Heart right ventricle (tissue), 16 donors: ENCODE results near the gene GRN. TPM values are rescaled to one million over a fixed set of nuclear protein-coding genes. Genes with fewer than 3 reads are reported as not detected.
"Not testable (repeated sequence)": the region's sequence is repeated elsewhere in the genome, so short reads cannot be mapped to it uniquely, and the experiment has no call there.

ENCODE experiments used
- ATAC-seq, 8 donors: fragments of 200-7000 bp; cut with Tn5 transposase; one replicate each; pipeline ENCODE4 v1.9.1; 2020; ENCODE audit warnings: mild to moderate bottlenecking in 8 of 8, moderate library complexity in 8 of 8, moderate number of reproducible peaks in 1 of 8
- DNase-seq, 2 donors: peaks; one replicate each; pipeline ENCODE4 v3.0.0-alpha.2; 2020
- H3K27ac ChIP-seq, 10 donors: fragments of 200-600 bp; sonication (generic) in 2 of 10; one replicate each; pipeline versions ENCODE4 v1.5.0 to v1.8.0; 2020 to 2022; ENCODE audit warnings: mild to moderate bottlenecking in 3 of 10
- H3K27me3 ChIP-seq, 7 donors: fragments of 200-600 bp; one replicate each; pipeline ENCODE4 v1.8.0; 2021 to 2022; ENCODE audit warnings: mild to moderate bottlenecking in 2 of 7
- H3K36me3 ChIP-seq, 9 donors: fragments of 200-600 bp; sonication (generic) in 1 of 9; one replicate each; pipeline versions ENCODE4 v1.5.0 to v1.8.0; 2020 to 2022; ENCODE audit warnings: mild to moderate bottlenecking in 2 of 9
- H3K4me1 ChIP-seq, 9 donors: fragments of 200-600 bp; sonication (generic) in 1 of 9; one replicate each; pipeline versions ENCODE4 v1.5.0 to v1.8.0; 2020 to 2022; ENCODE audit warnings: mild to moderate bottlenecking in 4 of 9
- H3K4me3 ChIP-seq, 10 donors: fragments of 200-600 bp; sonication (generic) in 2 of 10; one replicate each; pipeline versions ENCODE4 v1.5.0 to v1.8.0; 2020 to 2022; ENCODE audit warnings: mild to moderate bottlenecking in 7 of 10, moderate library complexity in 2 of 10
- H3K9me3 ChIP-seq, 11 donors: fragments of 200-600 bp in 10 of 11; sonication (generic) in 2 of 11; one replicate each; pipeline versions ENCODE4 v1.5.0 to v1.8.0; 2013 to 2022; ENCODE audit warnings: mild to moderate bottlenecking in 2 of 11, control low read depth in 1 of 11, moderate library complexity in 1 of 11
- WGBS, 2 donors: extraction: QIAGEN DNeasy Blood & Tissue Kit; methylation state at CpG; one replicate each; pipeline ENCODE4 v1.1.7; 2013; ENCODE audit warnings: inconsistent platforms in 1 of 2; 5-methylcytosine and 5-hydroxymethylcytosine counted together
- intact Hi-C, 10 donors: fragments of 100-400 bp; cut with DNase I; formaldehyde crosslinking; loops; one replicate each; pipeline versions ENCODE4 v1.11.1 to v1.14.2; 2022
- polyA plus RNA-seq, 2 donors: library from polyadenylated mRNA; stranded (reverse); fragments of 200-250 nt; gene quantifications; one replicate each; pipeline ENCODE4 v1.2.3, GENCODE V29; 2013
- total RNA-seq, 10 donors: library from RNA; stranded (reverse); fragmentation: NEBNext Ultra II Directional in 3 of 10; extraction: Animal tissue kit (Norgen Biotek cat#: 25700) in 3 of 10; gene quantifications; one replicate each; pipeline versions ENCODE4 v1.2.1 to v1.2.4, GENCODE V29; 2021 to 2023
- TF ChIP-seq, protein P1 (sequence below), 9 donors: fragments of 200-600 bp; sonication (generic) in 2 of 9; IDR thresholded peaks; one replicate each; pipeline versions ENCODE4 v1.5.0 to v1.8.0; 2021 to 2022; ENCODE audit warnings: antibody characterized with exemption in 9 of 9, mild to moderate bottlenecking in 5 of 9, moderate library complexity in 1 of 9
- donor health status: Arrhythmogenic right ventricular cardiomyopathy.
- donor health status: ischemic (EF 13 %, LVEDD 7.1; RV severe dilation, severe dysfunction).
- donor health status: healthy with polysubstance abuse.
- donor health status: DM: no; HTN: yes; CAD: no.
- donor health status: DM: no; HTN: no; CAD: no.
- donor health status: ischemic (EF 25% LVEDD 6.9; RV normal size, moderate dysfunction).
- donor health status: ischemic (EF 25% LVEDD 5.7; RV mildly dilated, moderate dysfunction).
- donor health status: healthy.
- donor health status: DM: yes; HTN: yes; CAD: no.
- donor health status: Ischemic cardiomyopathy.
- donor health status: ischemic (EF 35%, LVEDD 5.7; RV mildly dilated, moderate dysfunction).
- donor health status: nonischemic (EF 11% LVEDD 7.7; RV severe dilation, severe dysfunction).
- donor health status: DM: yes; HTN: yes; CAD: no.
- donor health status: PGD.
- donor health status: ischemic (EF 29% LVEDD 5.4; RV normal size, mild dysfunction).
- donor health status: nonischemic (EF 23%, LVEDD 6.1; RV moderate dilation, normal function).

GRN gene
- total and polyA plus RNA-seq, 12 donors: 41.5 to 303 (median 148) TPM

DNA sequence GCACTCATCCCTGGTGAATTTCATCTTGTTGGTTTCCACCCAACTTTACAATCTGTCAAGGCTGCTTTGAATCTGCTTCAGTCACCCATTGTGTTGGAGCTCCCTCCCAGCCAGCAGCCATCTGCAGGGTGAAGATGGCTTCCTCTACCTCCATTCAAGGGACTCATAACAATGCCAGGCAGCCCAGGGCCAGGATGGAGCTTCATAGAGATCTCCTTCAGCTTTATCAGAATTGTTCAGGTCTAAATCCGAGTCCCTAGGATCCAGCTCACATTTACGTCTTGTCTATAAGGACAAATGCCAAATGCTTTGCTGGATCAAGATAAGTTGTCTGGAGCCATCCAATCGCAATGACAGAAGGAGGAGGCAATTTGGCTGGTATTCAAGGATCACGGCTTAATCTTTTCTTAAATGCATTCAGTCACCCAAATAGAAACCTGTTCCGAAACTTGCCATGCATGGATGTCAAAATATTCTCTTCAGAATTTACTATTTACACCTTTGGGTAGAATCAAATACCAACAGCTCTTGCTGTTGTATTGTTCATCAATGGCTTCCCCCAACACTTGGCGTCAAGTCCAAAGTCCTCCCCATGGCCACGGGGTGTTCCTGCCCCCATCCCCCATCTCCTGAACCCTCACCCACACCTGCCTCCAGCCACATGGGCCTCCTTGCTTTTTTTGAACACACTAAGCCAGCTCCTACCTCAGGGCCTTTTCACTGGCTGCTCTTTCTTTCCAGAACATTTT, 22.3 kb downstream of the GRN start:
- Histone ChIP-seq H3K27ac (no peak overlapping the region), H3K36me3 (no peaks in the 10 kb centered on the region), H3K4me1 (peaks cover 0 to 14% (median 12%) of the 10 kb centered on the region in 9 donors), H3K9me3 (no peaks in the 10 kb centered on the region), H3K4me3 (no peak overlapping the region), H3K27me3 (peaks cover 0 to 45% (median 13%) of the 10 kb centered on the region in 7 donors)
- intact Hi-C loops: no loop called here
- ATAC-seq: no peak
- TF ChIP-seq, protein P1, sequence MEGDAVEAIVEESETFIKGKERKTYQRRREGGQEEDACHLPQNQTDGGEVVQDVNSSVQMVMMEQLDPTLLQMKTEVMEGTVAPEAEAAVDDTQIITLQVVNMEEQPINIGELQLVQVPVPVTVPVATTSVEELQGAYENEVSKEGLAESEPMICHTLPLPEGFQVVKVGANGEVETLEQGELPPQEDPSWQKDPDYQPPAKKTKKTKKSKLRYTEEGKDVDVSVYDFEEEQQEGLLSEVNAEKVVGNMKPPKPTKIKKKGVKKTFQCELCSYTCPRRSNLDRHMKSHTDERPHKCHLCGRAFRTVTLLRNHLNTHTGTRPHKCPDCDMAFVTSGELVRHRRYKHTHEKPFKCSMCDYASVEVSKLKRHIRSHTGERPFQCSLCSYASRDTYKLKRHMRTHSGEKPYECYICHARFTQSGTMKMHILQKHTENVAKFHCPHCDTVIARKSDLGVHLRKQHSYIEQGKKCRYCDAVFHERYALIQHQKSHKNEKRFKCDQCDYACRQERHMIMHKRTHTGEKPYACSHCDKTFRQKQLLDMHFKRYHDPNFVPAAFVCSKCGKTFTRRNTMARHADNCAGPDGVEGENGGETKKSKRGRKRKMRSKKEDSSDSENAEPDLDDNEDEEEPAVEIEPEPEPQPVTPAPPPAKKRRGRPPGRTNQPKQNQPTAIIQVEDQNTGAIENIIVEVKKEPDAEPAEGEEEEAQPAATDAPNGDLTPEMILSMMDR (IDR thresholded peaks at IDR 0.05): no peak
- WGBS, 2 donors: 61 to 64% methylated on average over 7 of the region's 7 CpGs
- no peak for DNase-seq

DNA sequence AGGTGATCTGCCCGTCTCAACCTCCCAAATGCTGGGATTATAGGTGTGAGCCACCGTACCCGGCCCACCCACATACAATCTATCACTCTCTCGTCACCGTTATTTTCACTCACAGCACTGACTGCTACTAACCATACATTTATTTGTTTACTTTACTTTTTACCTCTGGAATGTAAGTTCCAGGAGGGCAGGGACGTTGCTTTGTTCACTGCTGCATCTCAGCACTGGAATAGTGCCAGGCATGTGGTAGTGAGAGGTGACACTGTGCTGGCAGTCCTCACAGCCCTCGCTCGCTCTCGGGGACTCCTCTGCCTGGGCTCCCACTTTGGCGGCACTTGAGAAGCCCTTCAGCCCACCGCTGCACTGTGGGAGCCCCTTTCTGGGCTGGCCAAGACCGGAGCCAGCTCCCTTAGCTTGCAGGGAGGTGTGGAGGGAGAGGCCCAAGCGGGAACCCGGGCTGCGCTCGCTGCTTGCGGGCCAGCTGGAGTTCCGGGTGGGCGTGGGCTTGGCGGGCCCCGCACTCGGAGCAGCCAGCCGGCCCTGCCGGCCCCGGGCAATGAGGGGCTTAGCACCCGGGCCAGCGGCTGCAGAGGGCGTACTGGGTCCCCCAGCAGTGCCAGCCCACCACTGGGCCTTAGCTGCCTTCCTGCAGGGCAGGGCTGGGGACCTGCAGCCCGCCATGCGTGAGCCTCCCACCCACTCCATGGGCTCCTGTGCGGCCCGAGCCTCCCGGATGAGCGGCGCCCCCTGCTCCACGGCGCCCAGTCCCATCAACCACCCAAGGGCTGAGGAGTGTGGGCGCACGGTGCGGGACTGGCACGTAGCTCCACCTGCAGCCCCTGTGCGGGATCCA, 23.5 kb downstream of the GRN start:
- H3K9me3 ChIP-seq, DNase-seq, H3K4me3 ChIP-seq, ATAC-seq, intact Hi-C loops, H3K36me3 ChIP-seq, H3K4me1 ChIP-seq, H3K27ac ChIP-seq: not testable (repeated sequence)
- 94 to 95% methylated on average over 42 of the region's 42 CpGs for WGBS, 2 donors
- H3K27me3 ChIP-seq: peaks cover 0 to 35% (median 13%) of the 10 kb centered on the region in 7 donors

DNA sequence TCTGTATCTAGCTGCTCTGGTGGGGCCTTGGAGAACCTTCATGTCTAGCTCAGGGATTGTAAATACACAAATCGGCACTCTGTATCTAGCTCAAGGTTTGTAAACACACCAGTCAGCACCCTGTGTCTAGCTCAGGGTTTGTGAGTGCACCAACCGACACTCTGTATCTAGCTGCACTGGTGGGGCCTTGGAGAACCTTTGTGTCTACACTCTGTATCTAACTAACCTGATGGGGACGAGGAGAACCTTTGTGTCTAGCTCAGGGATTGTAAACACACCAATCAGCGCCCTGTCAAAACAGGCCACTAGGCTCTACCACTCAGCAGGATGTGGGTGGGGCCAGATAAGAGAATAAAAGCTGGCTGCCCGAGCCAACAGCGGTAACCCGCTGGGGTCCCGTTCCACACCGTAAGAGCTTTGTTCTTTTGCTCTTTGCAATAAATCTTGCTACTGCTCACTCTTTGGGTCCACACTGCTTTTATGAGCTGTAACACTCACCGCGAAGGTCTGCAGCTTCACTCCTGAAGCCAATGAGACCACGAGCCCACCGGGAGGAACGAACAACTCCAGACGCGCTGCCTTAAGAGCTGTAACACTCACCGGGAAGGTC, 24.4 kb downstream of the GRN start:
- intact Hi-C loops, H3K27ac ChIP-seq, H3K4me1 ChIP-seq, H3K4me3 ChIP-seq, DNase-seq, H3K36me3 ChIP-seq, H3K9me3 ChIP-seq, ATAC-seq: not testable (repeated sequence)
- peaks cover 0 to 35% (median 13%) of the 10 kb centered on the region in 7 donors for H3K27me3 ChIP-seq
- 67 to 68% methylated on average over 17 of the region's 17 CpGs for WGBS, 2 donors

DNA sequence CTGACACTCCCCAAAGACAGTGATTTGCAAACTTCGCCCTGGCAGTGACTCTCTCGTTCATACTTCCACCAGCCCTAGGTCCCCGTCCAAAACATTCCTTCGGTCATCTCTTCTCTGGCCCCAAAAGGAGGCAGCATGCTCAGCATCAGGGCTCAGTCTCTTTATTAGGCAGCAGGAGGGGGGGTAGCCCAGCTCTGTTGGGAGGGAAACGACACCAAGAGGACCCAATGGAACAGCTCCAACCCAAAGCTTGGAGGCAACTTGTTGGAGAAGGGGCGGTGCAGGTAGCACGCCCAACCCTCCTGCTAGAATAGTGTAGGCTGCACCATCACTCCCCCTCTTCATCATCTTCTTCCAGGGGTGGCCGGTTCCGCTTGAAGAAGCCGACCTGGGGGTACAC, 26.9 kb downstream of the GRN start:
- Histone ChIP-seq H3K27ac (no peak overlapping the region), H3K36me3 (no peaks in the 10 kb centered on the region), H3K4me1 (peaks cover 0 to 30% (median 6%) of the 10 kb centered on the region in 9 donors), H3K27me3 (peaks cover 0 to 26% (median 9%) of the 10 kb centered on the region in 7 donors), H3K9me3 (no peaks in the 10 kb centered on the region), H3K4me3 (no peak overlapping the region)
- TF ChIP-seq, protein P1 (IDR thresholded peaks at IDR 0.05): no peak
- WGBS, 2 donors: 68 to 73% methylated on average over 10 of the region's 10 CpGs
- intact Hi-C loops: no loop called here
- ATAC-seq: no peak
- no peak for DNase-seq
